H1 (cell line): ENCODE data around the gene SIPA1L3. TPM values are rescaled to one million over a fixed set of nuclear protein-coding genes. Genes with fewer than 3 reads are reported as not detected.

ENCODE experiments used
- CTCF ChIA-PET: fragments of 300-600 bp; sonication (Branson Sonifier 250); formaldehyde crosslinking; loops from one replicate; lab custom pipeline; 2021; ENCODE audit not compliant: partially characterized antibody; lab: Charles Lee
- POLR2A ChIA-PET: fragments of 300-600 bp; sonication (Branson Sonifier 250); formaldehyde crosslinking; loops from one replicate; lab custom pipeline; 2021; ENCODE audit warnings: inconsistent platforms; ENCODE audit not compliant: partially characterized antibody; lab: Charles Lee
- DNase-seq, 2 experiments: peaks; one replicate each; pipeline versions ENCODE4 v3.0.0 to v3.0.0-alpha.2; 2010 to 2022; ENCODE audit warnings: low spot score in 2 of 2, low read depth in 1 of 2, mixed read lengths in 1 of 2
- FAIRE-seq: peaks from 2 replicates; lab custom pipeline; 2011; peaks lifted over from hg19 to GRCh38; lab: Jason Lieb, UNC
- H2AFZ ChIP-seq: 2 replicates; pipeline ENCODE4 v1.8.1; 2012; ENCODE audit warnings: low read length, inconsistent platforms
- H2AK5ac ChIP-seq: 2 replicates; pipeline ENCODE4 v1.6.1; 2013; ENCODE audit warnings: low read depth, low read length
- H2BK120ac ChIP-seq: replicated peaks from 2 replicates; pipeline ENCODE3; 2013; ENCODE audit warnings: low read depth, low read length, inconsistent platforms
- H2BK12ac ChIP-seq: 2 replicates; pipeline ENCODE4 v1.6.1; 2013; ENCODE audit warnings: low read depth, low read length
- H2BK15ac ChIP-seq: 2 replicates; pipeline ENCODE4 v1.6.1; 2013; ENCODE audit warnings: low read length
- H2BK20ac ChIP-seq: 2 replicates; pipeline ENCODE4 v1.6.1; 2013; ENCODE audit warnings: low read length
- H2BK5ac ChIP-seq: 2 replicates; pipeline ENCODE4 v1.6.1; 2013; ENCODE audit warnings: low read depth, low read length
- H3K14ac ChIP-seq: 2 replicates; pipeline ENCODE4 v1.6.1; 2013; ENCODE audit warnings: inconsistent platforms; ENCODE audit not compliant: insufficient read length
- H3K18ac ChIP-seq: 2 replicates; pipeline ENCODE4 v1.6.1; 2013; ENCODE audit warnings: low read length; ENCODE audit errors: extremely low read depth
- H3K23ac ChIP-seq: 2 replicates; pipeline ENCODE4 v1.6.1; 2013; ENCODE audit warnings: inconsistent platforms; ENCODE audit not compliant: insufficient read length
- H3K23me2 ChIP-seq: 2 replicates; pipeline ENCODE4 v1.6.1; 2013; ENCODE audit warnings: low read depth, low read length
- H3K27ac ChIP-seq: 2 replicates; pipeline ENCODE4 v1.6.1; 2011; ENCODE audit warnings: low read depth, low read length, inconsistent platforms
- H3K27me3 ChIP-seq, 4 experiments: replicated peaks in 1 of 4; 1 replicate in 1 of 4; 2 replicates in 3 of 4; pipeline versions ENCODE4 v1.6.1 to v1.8.1; 2011 to 2013; ENCODE audit warnings: low read length in 3 of 4, mild to moderate bottlenecking in 3 of 4, inconsistent platforms in 2 of 4, mixed read lengths in 2 of 4, moderate library complexity in 1 of 4; ENCODE audit not compliant: control insufficient read depth in 3 of 4, insufficient read depth in 3 of 4; ENCODE audit errors: extremely low read depth in 1 of 4
- H3K36me3 ChIP-seq, 4 experiments: 2 replicates each; pipeline versions ENCODE4 v1.6.1 to v1.8.1; 2011 to 2013; ENCODE audit warnings: mild to moderate bottlenecking in 4 of 4, low read length in 3 of 4, moderate library complexity in 2 of 4, control low read depth in 1 of 4, inconsistent platforms in 1 of 4; ENCODE audit not compliant: insufficient read depth in 4 of 4, control insufficient read depth in 2 of 4
- H3K4ac ChIP-seq: replicated peaks from 2 replicates; pipeline ENCODE3; 2013; ENCODE audit warnings: low read length, low read depth, mixed read lengths, inconsistent platforms; ENCODE audit not compliant: insufficient read length
- H3K4me1 ChIP-seq, 4 experiments: replicated peaks in 1 of 4; 1 replicate in 1 of 4; 2 replicates in 3 of 4; pipeline versions ENCODE4 v1.6.1 to v1.8.1; 2011 to 2013; ENCODE audit warnings: low read length in 3 of 4, inconsistent platforms in 2 of 4, mixed read lengths in 1 of 4; ENCODE audit not compliant: insufficient read depth in 4 of 4, control insufficient read depth in 3 of 4
- H3K4me2 ChIP-seq, 2 experiments: 2 replicates each; pipeline versions ENCODE4 v1.6.1 to v1.8.1; 2011 to 2013; ENCODE audit warnings: low read depth in 2 of 2, low read length in 2 of 2, control low read depth in 1 of 2, inconsistent platforms in 1 of 2, mild to moderate bottlenecking in 1 of 2; ENCODE audit not compliant: insufficient read depth in 1 of 2
- H3K4me3 ChIP-seq, 4 experiments: fragments of 200-600, 300-600 bp in 1 of 4; sonication (generic), shearing (Covaris generic), sonication (Bioruptor Twin) in 1 of 4; 2 replicates each; pipeline versions ENCODE4 v1.5.1 to v1.8.1; 2011 to 2016; ENCODE audit warnings: low read length in 4 of 4, low read depth in 3 of 4, control low read depth in 2 of 4, inconsistent platforms in 2 of 4, mild to moderate bottlenecking in 2 of 4, mixed read lengths in 1 of 4, moderate library complexity in 1 of 4; ENCODE audit not compliant: insufficient read depth in 2 of 4; ENCODE audit errors: extremely low read depth in 1 of 4
- H3K56ac ChIP-seq: replicated peaks from 2 replicates; pipeline ENCODE3; 2013; ENCODE audit warnings: low read depth, mild to moderate bottlenecking, mixed read lengths, low read length, inconsistent platforms; ENCODE audit not compliant: insufficient read length
- H3K79me1 ChIP-seq: 2 replicates; pipeline ENCODE4 v1.6.1; 2013; ENCODE audit warnings: low read depth, low read length, control low read depth
- H3K79me2 ChIP-seq, 2 experiments: 2 replicates each; pipeline versions ENCODE4 v1.6.1 to v1.8.1; 2012 to 2013; ENCODE audit warnings: low read length in 2 of 2, mild to moderate bottlenecking in 2 of 2, inconsistent platforms in 1 of 2; ENCODE audit not compliant: insufficient read depth in 2 of 2, control insufficient read depth in 1 of 2
- H3K9ac ChIP-seq, 4 experiments: replicated peaks in 1 of 4; 1 replicate in 1 of 4; 2 replicates in 3 of 4; pipeline versions ENCODE4 v1.6.1 to v1.8.1; 2011 to 2013; ENCODE audit warnings: low read depth in 3 of 4, low read length in 3 of 4, control low read depth in 2 of 4, mild to moderate bottlenecking in 2 of 4, moderate library complexity in 2 of 4, inconsistent platforms in 1 of 4; ENCODE audit errors: extremely low read depth in 1 of 4
- H3K9me3 ChIP-seq, 2 experiments: 2 replicates each; pipeline versions ENCODE4 v1.6.1 to v1.8.1; 2012 to 2013; ENCODE audit warnings: mild to moderate bottlenecking in 2 of 2, moderate library complexity in 2 of 2, control low read depth in 1 of 2, inconsistent platforms in 1 of 2, low read depth in 1 of 2, low read length in 1 of 2, mixed read lengths in 1 of 2; ENCODE audit not compliant: insufficient read depth in 2 of 2
- H4K20me1 ChIP-seq, 2 experiments: replicated peaks in 1 of 2; 2 replicates each; pipeline versions ENCODE3 to v1.8.1; 2011 to 2013; ENCODE audit warnings: inconsistent platforms in 2 of 2, low read length in 2 of 2, mild to moderate bottlenecking in 1 of 2; ENCODE audit not compliant: insufficient read depth in 2 of 2, control insufficient read depth in 1 of 2
- H4K5ac ChIP-seq: 2 replicates; pipeline ENCODE4 v1.6.1; 2013; ENCODE audit warnings: low read length, low read depth, mixed read lengths, inconsistent platforms; ENCODE audit not compliant: insufficient read length
- H4K8ac ChIP-seq: 2 replicates; pipeline ENCODE4 v1.8.0; 2013; ENCODE audit warnings: mild to moderate bottlenecking, moderate library complexity, low read length, inconsistent platforms; ENCODE audit not compliant: insufficient read depth; ENCODE audit errors: extremely low read depth
- H4K91ac ChIP-seq: replicated peaks from 2 replicates; pipeline ENCODE3; 2013; ENCODE audit warnings: low read length, mixed read lengths, inconsistent platforms; ENCODE audit not compliant: insufficient read length
- EP300 ChIP-seq, 2 experiments: IDR thresholded peaks; 1 replicate in 1 of 2; 2 replicates in 1 of 2; pipeline ENCODE4 v1.6.1; 2011 to 2012; ENCODE audit warnings: low read depth in 2 of 2, low read length in 2 of 2, mild to moderate bottlenecking in 2 of 2, borderline replicate concordance in 1 of 2, inconsistent platforms in 1 of 2, moderate library complexity in 1 of 2
- GTF2F1 ChIP-seq: IDR thresholded peaks from 2 replicates; pipeline ENCODE4 v1.6.1; 2012; ENCODE audit warnings: low read depth, low read length, improper control_type of control experiment, borderline replicate concordance
- WGBS, 2 experiments: shearing (Covaris generic) in 1 of 2; methylation state at CpG; one replicate each; pipeline versions ENCODE4 v1.1.6 to v1.1.7; 2013 to 2015; ENCODE audit warnings: low lambda C conversion rate in 2 of 2, mixed read lengths in 2 of 2, inconsistent platforms in 1 of 2, low coverage in 1 of 2, missing lambda C conversion rate in 1 of 2; ENCODE audit not compliant: insufficient replicate concordance in 2 of 2, insufficient coverage in 1 of 2, insufficient read length in 1 of 2; ENCODE audit errors: extremely low coverage in 1 of 2, missing lambda C conversion rate in 1 of 2; 5-methylcytosine and 5-hydroxymethylcytosine counted together
- polyA plus RNA-seq, 7 experiments: library from polyadenylated mRNA; depleted of rRNA in 3 of 7; stranded (reverse) in 5 of 7; unstranded in 2 of 7; fragments of >200 nt in 5 of 7; fragments of 200-250 nt in 2 of 7; gene quantifications; 1 replicate in 5 of 7; 2 replicates in 1 of 7; 4 replicates in 1 of 7; pipeline versions ENCODE4 v1.2.1 to v1.2.3, GENCODE V29; 2011 to 2013; ENCODE audit warnings: missing spikeins in 2 of 7, mixed read lengths in 2 of 7
- total RNA-seq: library from RNA; stranded (reverse); fragmentation: NEBNext Ultra II Directional; extraction: Animal tissue kit (Norgen Biotek cat#: 25700); gene quantifications from 2 replicates; pipeline ENCODE4 v1.2.1, GENCODE V29; 2021

SIPA1L3 gene
- total and polyA plus RNA-seq, 2 of the 8 experiments (the other 6 are each of a cell fraction or from before 2014, with no cell fraction given): 15.0 to 54.9 TPM

DNA sequence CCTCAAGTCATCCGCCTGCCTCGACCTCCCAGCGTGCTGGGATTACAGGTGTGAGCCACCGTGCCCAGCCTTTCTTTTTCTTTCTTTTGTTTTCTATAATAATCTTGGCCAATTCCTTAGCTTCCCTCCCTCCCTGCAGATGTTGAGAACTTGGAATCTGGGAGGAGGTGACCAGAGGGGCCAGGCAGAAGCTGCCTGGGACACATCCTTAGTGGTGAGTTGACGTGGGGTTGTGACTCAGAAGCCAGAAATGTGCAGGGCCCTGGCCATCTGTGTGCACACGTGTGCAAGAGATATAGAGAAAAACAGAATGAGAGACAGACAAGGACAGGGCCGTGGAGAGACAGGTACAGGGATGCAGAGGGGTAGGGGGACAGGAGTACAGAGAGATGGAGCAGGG is 154.3 kb downstream of the SIPA1L3 start:
- FAIRE-seq (no peak), DNase-seq (no peak)
- H3K79me2 ChIP-seq: peaks cover 0 to 14% of the 10 kb centered on the region in 2 experiments; a peak in 2 of 4 replicates
- H4K91ac ChIP-seq: no peak overlapping the region
- H2AK5ac ChIP-seq: no peak overlapping the region
- no peak overlapping the region for H3K4me3 ChIP-seq
- no peak overlapping the region for H4K5ac ChIP-seq
- H3K14ac ChIP-seq: no peak overlapping the region
- no peak overlapping the region for H3K27ac ChIP-seq
- no peak overlapping the region for H3K4me2 ChIP-seq
- POLR2A ChIA-PET: interaction anchor here (2.0 kb wide), 1 partner anchor 10 kb away, joined by 4 read pairs; no protein-coding TSS in a partner anchor
- no peak overlapping the region for H3K9ac ChIP-seq
- TF ChIP-seq GTF2F1 (no peak), EP300 (IDR thresholded peaks at IDR 0.05; ENCODE audit: borderline replicate concordance in 1 of 2, low read depth in 2 of 2, low read length in 2 of 2) (no peak)
- H4K8ac ChIP-seq: no peak overlapping the region
- no peaks in the 10 kb centered on the region for H3K36me3 ChIP-seq
- no peak overlapping the region for H2AFZ ChIP-seq
- peaks cover 3 to 15% (median 11%) of the 10 kb centered on the region in 4 experiments for H3K4me1 ChIP-seq
- H4K20me1 ChIP-seq: peaks cover 0 to under 1% of the 10 kb centered on the region in 2 experiments
- H3K27me3 ChIP-seq: no peaks in the 10 kb centered on the region
- no peak overlapping the region; the same call in 1 of the 2 replicates for H2BK5ac ChIP-seq
- H2BK12ac ChIP-seq: no peak overlapping the region
- H3K23ac ChIP-seq: no peak overlapping the region
- H3K4ac ChIP-seq: no peak overlapping the region
- no peak overlapping the region for H2BK15ac ChIP-seq
- no peaks in the 10 kb centered on the region; a peak in 1 of 4 replicates for H3K9me3 ChIP-seq
- H3K79me1 ChIP-seq: peaks cover 7% of the 10 kb centered on the region; the same call in 1 of the 2 replicates
- peak overlapping the region; percentile 19; the same call in 1 of the 2 replicates for H3K18ac ChIP-seq
- no peak overlapping the region for H3K56ac ChIP-seq
- H2BK20ac ChIP-seq: no peak overlapping the region
- H3K23me2 ChIP-seq: no peaks in the 10 kb centered on the region
- CTCF ChIA-PET: interaction anchor here (1.7 kb wide), 1 partner anchor 8 kb away, joined by 7 read pairs; no protein-coding TSS in a partner anchor
- no peak overlapping the region for H2BK120ac ChIP-seq
- 87% methylated on average over 7 of the region's 7 CpGs; no CpG with 5 or more reads in 1 of the 2 experiments for WGBS, 2 experiments
